ENCODE measurements around the gene NUCB1.
"Not testable (repeated sequence)": the region's sequence is repeated elsewhere in the genome, so short reads cannot be mapped to it uniquely, and the experiment has no call there.

The NUCB1 gene

DNA sequence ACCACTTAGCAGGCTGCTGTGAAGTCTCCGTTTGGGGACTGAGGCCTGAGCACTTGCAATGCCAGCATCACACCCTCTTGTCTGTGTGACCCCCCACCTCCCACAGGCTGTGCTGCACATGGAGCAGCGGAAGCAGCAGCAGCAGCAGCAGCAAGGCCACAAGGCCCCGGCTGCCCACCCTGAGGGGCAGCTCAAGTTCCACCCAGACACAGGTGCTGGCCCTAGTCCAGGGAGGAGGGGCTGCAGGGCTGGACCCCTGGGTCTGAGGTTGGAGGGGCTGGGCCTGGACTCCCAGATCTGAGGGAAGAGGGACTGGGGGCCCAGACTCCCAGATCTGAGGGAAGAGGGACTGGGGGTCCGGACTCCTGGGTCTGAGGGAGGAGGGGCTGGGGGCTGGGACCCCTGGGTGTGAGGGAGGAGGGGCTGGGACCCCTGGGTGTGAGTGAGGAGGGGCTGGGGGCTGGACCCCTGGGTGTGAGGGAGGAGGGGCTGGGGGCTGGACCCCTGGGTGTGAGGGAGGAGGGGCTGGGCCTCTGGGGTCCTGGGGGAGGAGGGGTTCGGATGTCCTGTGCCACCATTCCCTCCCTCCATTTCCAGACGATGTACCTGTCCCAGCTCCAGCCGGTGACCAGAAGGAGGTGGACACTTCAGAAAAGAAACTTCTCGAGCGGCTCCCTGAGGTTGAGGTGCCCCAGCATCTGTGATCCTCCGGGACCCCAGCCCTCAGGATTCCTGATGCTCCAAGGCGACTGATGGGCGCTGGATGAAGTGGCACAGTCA is 21.8 kb downstream of the NUCB1 start:
- no peaks in the 10 kb centered on the region for H3K27me3 ChIP-seq (ENCODE audit: insufficient read depth, low read depth)

DNA sequence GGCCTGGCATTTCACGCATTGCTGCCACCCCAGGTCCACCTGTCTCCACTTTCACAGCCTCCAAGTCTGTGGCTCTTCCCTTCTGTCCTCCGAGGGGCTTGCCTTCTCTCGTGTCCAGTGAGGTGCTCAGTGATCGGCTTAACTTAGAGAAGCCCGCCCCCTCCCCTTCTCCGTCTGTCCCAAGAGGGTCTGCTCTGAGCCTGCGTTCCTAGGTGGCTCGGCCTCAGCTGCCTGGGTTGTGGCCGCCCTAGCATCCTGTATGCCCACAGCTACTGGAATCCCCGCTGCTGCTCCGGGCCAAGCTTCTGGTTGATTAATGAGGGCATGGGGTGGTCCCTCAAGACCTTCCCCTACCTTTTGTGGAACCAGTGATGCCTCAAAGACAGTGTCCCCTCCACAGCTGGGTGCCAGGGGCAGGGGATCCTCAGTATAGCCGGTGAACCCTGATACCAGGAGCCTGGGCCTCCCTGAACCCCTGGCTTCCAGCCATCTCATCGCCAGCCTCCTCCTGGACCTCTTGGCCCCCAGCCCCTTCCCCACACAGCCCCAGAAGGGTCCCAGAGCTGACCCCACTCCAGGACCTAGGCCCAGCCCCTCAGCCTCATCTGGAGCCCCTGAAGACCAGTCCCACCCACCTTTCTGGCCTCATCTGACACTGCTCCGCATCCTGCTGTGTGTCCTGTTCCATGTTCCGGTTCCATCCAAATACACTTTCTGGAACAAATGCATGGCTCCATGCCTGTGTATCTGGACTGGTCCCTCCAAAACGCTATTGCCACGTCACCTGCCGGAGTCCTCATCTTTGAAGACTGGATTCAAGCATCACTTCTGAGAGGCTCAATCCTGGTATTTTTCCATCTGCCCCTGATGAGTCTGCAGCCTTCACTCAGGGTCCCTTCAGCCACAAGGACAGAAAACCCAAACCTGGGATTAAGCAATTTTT is 22.7 kb downstream of the NUCB1 start:
- H3K4me3 ChIP-seq (IDR thresholded peaks at IDR 0.05; ENCODE audit: insufficient read depth, low read depth, low read length) = no peak overlapping the region
- no peak overlapping the region for H3K27ac ChIP-seq
- no peaks in the 10 kb centered on the region for H3K27me3 ChIP-seq (ENCODE audit: insufficient read depth, low read depth)
- H3K4me2 ChIP-seq = no peak overlapping the region
- TF ChIP-seq, protein P1, sequence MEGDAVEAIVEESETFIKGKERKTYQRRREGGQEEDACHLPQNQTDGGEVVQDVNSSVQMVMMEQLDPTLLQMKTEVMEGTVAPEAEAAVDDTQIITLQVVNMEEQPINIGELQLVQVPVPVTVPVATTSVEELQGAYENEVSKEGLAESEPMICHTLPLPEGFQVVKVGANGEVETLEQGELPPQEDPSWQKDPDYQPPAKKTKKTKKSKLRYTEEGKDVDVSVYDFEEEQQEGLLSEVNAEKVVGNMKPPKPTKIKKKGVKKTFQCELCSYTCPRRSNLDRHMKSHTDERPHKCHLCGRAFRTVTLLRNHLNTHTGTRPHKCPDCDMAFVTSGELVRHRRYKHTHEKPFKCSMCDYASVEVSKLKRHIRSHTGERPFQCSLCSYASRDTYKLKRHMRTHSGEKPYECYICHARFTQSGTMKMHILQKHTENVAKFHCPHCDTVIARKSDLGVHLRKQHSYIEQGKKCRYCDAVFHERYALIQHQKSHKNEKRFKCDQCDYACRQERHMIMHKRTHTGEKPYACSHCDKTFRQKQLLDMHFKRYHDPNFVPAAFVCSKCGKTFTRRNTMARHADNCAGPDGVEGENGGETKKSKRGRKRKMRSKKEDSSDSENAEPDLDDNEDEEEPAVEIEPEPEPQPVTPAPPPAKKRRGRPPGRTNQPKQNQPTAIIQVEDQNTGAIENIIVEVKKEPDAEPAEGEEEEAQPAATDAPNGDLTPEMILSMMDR (conservative IDR thresholded peaks at IDR 0.05; ENCODE audit: low read depth, low read length) = no peak
- no peaks in the 10 kb centered on the region for H3K79me2 ChIP-seq (ENCODE audit: insufficient read depth, low read depth)
- no peak overlapping the region for H2AFZ ChIP-seq (ENCODE audit: low read depth)
- H4K20me1 ChIP-seq (ENCODE audit: insufficient read depth) = no peaks in the 10 kb centered on the region
- H3K4me1 ChIP-seq (ENCODE audit: low read depth, poor library complexity, severe bottlenecking) = no peaks in the 10 kb centered on the region
- no peaks in the 10 kb centered on the region for H3K36me3 ChIP-seq (ENCODE audit: insufficient read depth)
- H3K9ac ChIP-seq = no peak overlapping the region

More for the DNA sequence above, 21.8 kb downstream of the NUCB1 start:
- no peaks in the 10 kb centered on the region for H3K36me3 ChIP-seq (ENCODE audit: insufficient read depth)
- H4K20me1 ChIP-seq (ENCODE audit: insufficient read depth) = no peaks in the 10 kb centered on the region
- no peaks in the 10 kb centered on the region for H3K4me1 ChIP-seq (ENCODE audit: low read depth, poor library complexity, severe bottlenecking)
- H3K9ac ChIP-seq = no peak overlapping the region
- H3K4me3 ChIP-seq (IDR thresholded peaks at IDR 0.05; ENCODE audit: insufficient read depth, low read depth, low read length) = no peak overlapping the region
- H3K27ac ChIP-seq = no peak overlapping the region
- no peak overlapping the region for H3K4me2 ChIP-seq
- no peak overlapping the region for H2AFZ ChIP-seq (ENCODE audit: low read depth)
- no peaks in the 10 kb centered on the region for H3K79me2 ChIP-seq (ENCODE audit: insufficient read depth, low read depth)
- TF ChIP-seq, protein P1 (conservative IDR thresholded peaks at IDR 0.05; ENCODE audit: low read depth, low read length) = no peak

DNA sequence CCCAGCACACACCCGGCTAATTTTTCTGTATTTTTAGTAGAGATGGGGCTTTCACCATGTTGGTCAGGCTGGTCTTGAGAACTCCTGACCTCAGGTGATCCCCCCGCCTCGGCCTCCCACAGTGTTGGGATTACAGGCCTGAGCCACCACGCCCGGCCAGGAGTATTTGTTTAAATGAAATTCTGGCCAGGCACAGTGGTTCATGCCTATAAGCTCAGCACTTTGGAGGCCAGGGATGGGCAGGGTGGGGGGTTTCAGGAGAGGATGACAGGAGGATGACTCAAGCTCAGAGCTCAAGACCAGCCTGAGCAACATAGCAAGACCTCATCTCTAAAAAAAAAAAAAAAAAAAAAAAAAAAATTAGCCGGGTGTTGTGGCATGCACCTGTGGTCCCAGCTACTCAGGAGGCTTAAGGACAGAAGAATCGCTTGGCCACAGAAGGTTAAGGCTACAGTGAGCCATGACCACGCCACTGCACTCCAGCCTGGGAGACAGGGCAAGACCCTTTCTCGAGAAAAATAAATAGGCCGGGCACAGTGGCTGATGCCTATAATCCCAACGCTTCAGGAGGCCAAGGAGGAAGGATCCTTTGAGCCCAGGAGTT is 25.2 kb downstream of the NUCB1 start:
- Histone ChIP-seq H4K20me1 (ENCODE audit: insufficient read depth) (no peaks in the 10 kb centered on the region), H2AFZ (ENCODE audit: low read depth) (no peak overlapping the region), H3K4me2 (no peak overlapping the region), H3K79me2 (ENCODE audit: insufficient read depth, low read depth) (no peaks in the 10 kb centered on the region), H3K9ac (no peak overlapping the region), H3K27ac (no peak overlapping the region), H3K27me3 (ENCODE audit: insufficient read depth, low read depth) (no peaks in the 10 kb centered on the region), H3K36me3 (ENCODE audit: insufficient read depth) (no peaks in the 10 kb centered on the region), H3K4me1 (ENCODE audit: low read depth, poor library complexity, severe bottlenecking) (no peaks in the 10 kb centered on the region), H3K4me3 (IDR thresholded peaks at IDR 0.05; ENCODE audit: insufficient read depth, low read depth, low read length) (no peak overlapping the region)
- TF ChIP-seq, protein P1 (conservative IDR thresholded peaks at IDR 0.05; ENCODE audit: low read depth, low read length) = no peak

DNA sequence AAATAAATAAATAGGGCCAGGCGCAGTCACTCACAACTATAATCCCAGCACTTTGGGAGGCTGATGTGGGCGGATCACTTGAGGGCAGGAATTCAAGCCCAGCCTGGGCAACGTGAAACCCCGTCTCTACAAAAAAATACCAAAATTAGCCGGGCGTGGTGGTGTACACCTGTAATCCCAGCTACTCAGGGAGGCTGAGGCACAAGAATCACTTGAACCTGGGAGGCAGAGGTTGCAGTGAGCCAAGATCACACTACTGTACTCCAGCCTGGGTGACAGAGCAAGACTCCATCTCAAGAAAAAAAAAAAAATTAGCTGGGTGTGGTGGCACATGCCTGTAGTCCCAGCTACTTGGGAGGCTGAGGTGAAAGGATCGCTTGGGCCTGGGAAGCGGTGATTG is 25.8 kb downstream of the NUCB1 start:
- not testable (repeated sequence) for H3K9ac ChIP-seq; H3K4me1 ChIP-seq (ENCODE audit: low read depth, poor library complexity, severe bottlenecking); H3K27ac ChIP-seq; H3K79me2 ChIP-seq (ENCODE audit: insufficient read depth, low read depth); H2AFZ ChIP-seq (ENCODE audit: low read depth); H3K4me2 ChIP-seq; H3K36me3 ChIP-seq (ENCODE audit: insufficient read depth); H3K27me3 ChIP-seq (ENCODE audit: insufficient read depth, low read depth); H4K20me1 ChIP-seq (ENCODE audit: insufficient read depth); H3K4me3 ChIP-seq (IDR thresholded peaks at IDR 0.05; ENCODE audit: insufficient read depth, low read depth, low read length)
